T-helper 1 cell (primary cell): ENCODE results near the gene NR6A1.

Experiments
- DNase-seq, 5 donors: peaks; one replicate each; pipeline ENCODE4 v3.0.0-alpha.2; 2012 to 2020

NR6A1 gene

GRCh38 chr9:124680714-124681390, 90.3 kb downstream of the NR6A1 start:
- DNase-seq = no peak

- no peak for DNase-seq
Measured at GRCh38 chr9:124680049-124680448, 91.1 kb downstream of the NR6A1 start.

GRCh38 chr9:124676159-124676551, 95.0 kb downstream of the NR6A1 start:
- DNase-seq = no peak

- DNase-seq = no peak
Measured at GRCh38 chr9:124675261-124676158, 95.6 kb downstream of the NR6A1 start.

GRCh38 chr9:124674651-124675050, 96.5 kb downstream of the NR6A1 start:
- DNase-seq = no peak

- peak in 1 of 5 donors; percentile 18 for DNase-seq
Measured at GRCh38 chr9:124673063-124673462, 98.0 kb downstream of the NR6A1 start.

- DNase-seq = no peak
Measured at GRCh38 chr9:124671861-124672260, 99.2 kb downstream of the NR6A1 start.

- no peak for DNase-seq
Measured at GRCh38 chr9:124666642-124667041, 104.5 kb downstream of the NR6A1 start.

- DNase-seq = no peak
Measured at GRCh38 chr9:124665391-124666058, 105.6 kb downstream of the NR6A1 start.

- no peak for DNase-seq
Measured at GRCh38 chr9:124664143-124664542, 107.0 kb downstream of the NR6A1 start.

- DNase-seq = no peak
Measured at GRCh38 chr9:124663046-124663961, 107.8 kb downstream of the NR6A1 start.

- DNase-seq = no peak
Measured at GRCh38 chr9:124662561-124662960, 108.5 kb downstream of the NR6A1 start.

- DNase-seq = no peak
Measured at GRCh38 chr9:124661271-124661670, 109.8 kb downstream of the NR6A1 start.

GRCh38 chr9:124660341-124660801, 110.7 kb downstream of the NR6A1 start:
- DNase-seq = no peak

- DNase-seq = peak in 3 of 5 donors; percentile 1 to 19 (median 2)
Measured at GRCh38 chr9:124659099-124659659, 111.9 kb downstream of the NR6A1 start.

- DNase-seq = peak in 1 of 5 donors; percentile 20
Measured at GRCh38 chr9:124658165-124659017, 112.7 kb downstream of the NR6A1 start.

- no peak for DNase-seq
Measured at GRCh38 chr9:124657516-124657915, 113.6 kb downstream of the NR6A1 start.

GRCh38 chr9:124654431-124654830, 116.7 kb downstream of the NR6A1 start:
- DNase-seq = no peak

GRCh38 chr9:124652615-124653393, 118.3 kb downstream of the NR6A1 start:
- no peak for DNase-seq

- no peak for DNase-seq
Measured at GRCh38 chr9:124652203-124652602, 118.9 kb downstream of the NR6A1 start.
